ENCODE measurements around the gene SLC37A3.
A peak's percentile ranks its signal among the peaks of the same experiment; 100 is the strongest.

The SLC37A3 gene

GRCh38 chr7:140384894-140385545, 13.3 kb downstream of the SLC37A3 start:
- Mint-ChIP-seq H3K4me3 (no peak overlapping the region), H3K4me1 (ENCODE audit: low read depth) (peaks cover 14% of the 10 kb centered on the region), H3K36me3 (ENCODE audit: low read depth) (peaks cover 25% of the 10 kb centered on the region), H3K27ac (peak overlapping the region; percentile 52), H3K27me3 (no peaks in the 10 kb centered on the region), H3K9me3 (no peaks in the 10 kb centered on the region)

GRCh38 chr7:140383954-140384713, 14.2 kb downstream of the SLC37A3 start:
- peaks cover 18% of the 10 kb centered on the region for H3K4me1 Mint-ChIP-seq (ENCODE audit: low read depth)
- H3K4me3 Mint-ChIP-seq, result no peak overlapping the region
- H3K9me3 Mint-ChIP-seq, result no peaks in the 10 kb centered on the region
- H3K27ac Mint-ChIP-seq, result no peak overlapping the region
- no peaks in the 10 kb centered on the region for H3K27me3 Mint-ChIP-seq
- peaks cover 27% of the 10 kb centered on the region for H3K36me3 Mint-ChIP-seq (ENCODE audit: low read depth)

- Mint-ChIP-seq H3K9me3 (no peaks in the 10 kb centered on the region), H3K27ac (peak overlapping the region; percentile 93), H3K4me1 (ENCODE audit: low read depth) (peaks cover 24% of the 10 kb centered on the region), H3K27me3 (no peaks in the 10 kb centered on the region), H3K36me3 (ENCODE audit: low read depth) (peaks cover 49% of the 10 kb centered on the region), H3K4me3 (peak overlapping the region; percentile 77)
These were observed 22.2 kb downstream of the SLC37A3 start for GRCh38 chr7:140375892-140376730.

DNA sequence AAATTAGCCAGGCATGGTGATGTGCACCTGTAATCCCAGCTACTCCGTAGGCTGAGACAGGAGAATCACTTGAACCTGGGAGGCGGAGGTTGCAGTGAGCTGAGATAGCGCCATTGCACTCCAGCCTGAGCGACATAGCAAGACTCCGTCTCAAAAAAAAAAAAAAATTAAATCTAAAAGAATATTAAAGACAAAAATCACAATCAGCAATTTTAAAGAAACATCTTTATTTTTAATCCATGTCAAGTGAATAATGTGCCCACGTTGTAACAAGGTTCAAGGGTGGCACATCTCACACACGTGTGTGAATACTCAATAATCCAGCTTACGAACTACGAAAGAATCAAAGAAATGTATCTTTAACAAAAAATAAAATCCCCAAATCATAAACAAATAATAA, 23.0 kb downstream of the SLC37A3 start:
- Mint-ChIP-seq H3K9me3 (no peaks in the 10 kb centered on the region), H3K27ac (peak overlapping the region; percentile 93), H3K4me3 (peak overlapping the region; percentile 77), H3K4me1 (ENCODE audit: low read depth) (peaks cover 24% of the 10 kb centered on the region), H3K36me3 (ENCODE audit: low read depth) (peaks cover 49% of the 10 kb centered on the region), H3K27me3 (no peaks in the 10 kb centered on the region)

DNA sequence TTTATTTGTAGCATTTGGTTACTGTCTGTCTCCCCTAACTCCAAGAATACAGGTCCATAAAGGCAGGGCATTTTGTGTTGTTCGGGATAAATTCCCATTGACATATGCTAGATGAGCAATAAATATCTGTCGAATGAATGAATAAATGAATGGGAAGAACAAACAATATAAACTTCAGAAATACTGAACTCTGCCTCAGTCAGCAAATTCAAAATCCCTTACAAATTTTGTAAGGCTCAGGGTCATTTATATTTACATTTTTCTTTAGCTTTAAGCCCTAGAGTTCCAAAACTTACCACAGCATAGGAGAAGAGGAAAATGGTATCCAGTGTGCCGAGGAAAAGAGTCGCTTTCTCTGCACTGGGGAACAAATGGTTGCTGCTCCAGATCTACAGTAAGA, 29.0 kb downstream of the SLC37A3 start:
- Mint-ChIP-seq H3K9me3 (no peaks in the 10 kb centered on the region), H3K4me3 (no peak overlapping the region), H3K4me1 (ENCODE audit: low read depth) (no peaks in the 10 kb centered on the region), H3K36me3 (ENCODE audit: low read depth) (peaks cover 32% of the 10 kb centered on the region), H3K27me3 (no peaks in the 10 kb centered on the region), H3K27ac (no peak overlapping the region)

GRCh38 chr7:140367528-140367927, 30.8 kb downstream of the SLC37A3 start:
- H3K9me3 Mint-ChIP-seq, result no peaks in the 10 kb centered on the region
- H3K4me1 Mint-ChIP-seq (ENCODE audit: low read depth), result no peaks in the 10 kb centered on the region
- no peak overlapping the region for H3K27ac Mint-ChIP-seq
- no peak overlapping the region for H3K4me3 Mint-ChIP-seq
- H3K36me3 Mint-ChIP-seq (ENCODE audit: low read depth), result peaks cover 31% of the 10 kb centered on the region
- H3K27me3 Mint-ChIP-seq, result no peaks in the 10 kb centered on the region

GRCh38 chr7:140364819-140365218, 33.5 kb downstream of the SLC37A3 start:
- H3K9me3 Mint-ChIP-seq, result no peaks in the 10 kb centered on the region
- peaks cover 26% of the 10 kb centered on the region for H3K36me3 Mint-ChIP-seq (ENCODE audit: low read depth)
- H3K27me3 Mint-ChIP-seq, result no peaks in the 10 kb centered on the region
- no peak overlapping the region for H3K27ac Mint-ChIP-seq
- peaks cover 13% of the 10 kb centered on the region for H3K4me1 Mint-ChIP-seq (ENCODE audit: low read depth)
- no peak overlapping the region for H3K4me3 Mint-ChIP-seq

DNA sequence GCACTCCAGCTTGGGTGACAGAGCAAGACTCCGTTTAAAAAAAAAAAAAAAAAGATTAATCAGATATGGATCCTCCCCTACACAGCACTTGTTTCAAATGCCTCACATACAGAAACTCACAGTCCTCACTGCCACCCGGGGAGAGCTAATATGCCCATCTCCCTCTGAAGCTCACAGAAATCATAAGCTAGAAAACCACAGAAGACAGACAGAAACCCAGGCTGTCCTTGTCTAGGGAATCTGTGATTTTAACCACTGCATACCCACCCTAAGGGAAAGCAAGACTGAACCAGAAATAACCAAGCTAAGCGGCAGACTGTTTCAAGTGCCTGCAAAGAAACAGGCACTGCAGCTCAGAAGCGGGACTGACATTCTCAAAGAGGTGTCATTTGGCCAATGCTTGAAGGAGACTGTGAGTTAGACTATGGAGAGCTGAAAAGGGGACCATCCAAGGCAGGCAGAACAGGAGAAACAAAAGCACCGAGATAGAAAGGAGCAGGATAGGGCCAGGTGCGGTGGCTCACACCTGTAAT, 37.6 kb downstream of the SLC37A3 start:
- Mint-ChIP-seq H3K4me1 (ENCODE audit: low read depth) (peaks cover 32% of the 10 kb centered on the region), H3K27ac (peak overlapping the region; percentile 69), H3K36me3 (ENCODE audit: low read depth) (peaks cover 47% of the 10 kb centered on the region), H3K9me3 (no peaks in the 10 kb centered on the region), H3K4me3 (no peak overlapping the region), H3K27me3 (no peaks in the 10 kb centered on the region)

DNA sequence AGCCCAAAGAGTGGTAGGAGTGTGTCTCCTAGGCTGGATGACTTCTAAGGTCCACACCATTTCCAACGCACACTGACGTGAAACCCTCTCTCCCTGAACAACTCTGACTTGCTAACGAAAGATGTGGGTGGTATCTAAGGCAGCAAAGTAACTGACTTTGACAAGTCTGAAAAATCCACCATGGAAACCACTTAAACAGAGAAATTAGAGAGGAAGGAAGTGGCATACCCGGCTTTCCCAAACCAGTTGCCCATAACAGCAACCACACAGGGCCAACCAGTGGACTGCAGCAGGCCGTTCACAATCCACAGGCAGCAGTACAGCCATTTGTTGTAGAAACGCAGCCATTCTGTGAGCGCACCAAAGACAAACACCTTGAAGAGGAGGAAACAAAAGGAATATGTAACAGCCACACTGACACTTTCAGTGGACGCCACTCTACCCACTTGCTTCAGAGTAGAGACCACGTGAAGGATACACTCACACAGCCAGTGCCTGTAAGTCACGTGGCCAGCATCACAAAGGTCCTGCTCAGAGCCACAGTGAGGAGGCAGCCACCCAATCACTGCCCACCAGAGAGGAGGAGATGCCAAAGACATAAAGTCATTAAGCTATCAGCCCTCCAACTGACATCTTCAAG, 39.8 kb downstream of the SLC37A3 start:
- peaks cover 54% of the 10 kb centered on the region for H3K36me3 Mint-ChIP-seq (ENCODE audit: low read depth)
- no peaks in the 10 kb centered on the region for H3K9me3 Mint-ChIP-seq
- H3K27ac Mint-ChIP-seq, result peak overlapping the region; percentile 87

GRCh38 chr7:140358024-140358411, 40.3 kb downstream of the SLC37A3 start:
- H3K9me3 Mint-ChIP-seq, result no peaks in the 10 kb centered on the region
- peak overlapping the region; percentile 87 for H3K27ac Mint-ChIP-seq
- H3K27me3 Mint-ChIP-seq, result no peaks in the 10 kb centered on the region
- peak overlapping the region; percentile 44 for H3K4me3 Mint-ChIP-seq
- peaks cover 58% of the 10 kb centered on the region for H3K36me3 Mint-ChIP-seq (ENCODE audit: low read depth)
- peaks cover 32% of the 10 kb centered on the region for H3K4me1 Mint-ChIP-seq (ENCODE audit: low read depth)

More for the DNA sequence above, 39.8 kb downstream of the SLC37A3 start:
- Mint-ChIP-seq H3K4me3 (peak overlapping the region; percentile 70), H3K4me1 (ENCODE audit: low read depth) (peaks cover 32% of the 10 kb centered on the region), H3K27me3 (no peaks in the 10 kb centered on the region)

DNA sequence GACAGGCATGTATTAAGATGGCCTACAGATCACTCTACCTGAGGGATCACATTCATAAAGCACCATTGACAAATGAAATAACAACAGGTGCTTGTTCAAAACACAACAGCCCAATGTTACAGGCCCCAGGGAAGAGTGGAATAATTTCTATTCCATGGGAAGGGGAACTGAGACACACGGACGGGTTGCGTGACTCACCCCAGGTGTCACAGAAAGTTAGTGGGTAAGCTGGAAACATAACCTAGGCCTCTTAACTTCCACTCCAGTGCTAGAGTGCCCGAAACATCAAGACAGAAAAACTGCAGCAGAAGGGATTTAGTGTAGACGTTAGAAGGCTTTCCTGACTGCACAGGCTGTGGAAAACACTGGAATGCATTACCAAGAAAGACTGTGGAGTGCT, 48.3 kb downstream of the SLC37A3 start:
- peaks cover 69% of the 10 kb centered on the region for H3K36me3 Mint-ChIP-seq (ENCODE audit: low read depth)
- no peaks in the 10 kb centered on the region for H3K27me3 Mint-ChIP-seq
- H3K9me3 Mint-ChIP-seq, result no peaks in the 10 kb centered on the region
- H3K4me3 Mint-ChIP-seq, result no peak overlapping the region
- H3K27ac Mint-ChIP-seq, result no peak overlapping the region
- peaks cover 3% of the 10 kb centered on the region for H3K4me1 Mint-ChIP-seq (ENCODE audit: low read depth)

DNA sequence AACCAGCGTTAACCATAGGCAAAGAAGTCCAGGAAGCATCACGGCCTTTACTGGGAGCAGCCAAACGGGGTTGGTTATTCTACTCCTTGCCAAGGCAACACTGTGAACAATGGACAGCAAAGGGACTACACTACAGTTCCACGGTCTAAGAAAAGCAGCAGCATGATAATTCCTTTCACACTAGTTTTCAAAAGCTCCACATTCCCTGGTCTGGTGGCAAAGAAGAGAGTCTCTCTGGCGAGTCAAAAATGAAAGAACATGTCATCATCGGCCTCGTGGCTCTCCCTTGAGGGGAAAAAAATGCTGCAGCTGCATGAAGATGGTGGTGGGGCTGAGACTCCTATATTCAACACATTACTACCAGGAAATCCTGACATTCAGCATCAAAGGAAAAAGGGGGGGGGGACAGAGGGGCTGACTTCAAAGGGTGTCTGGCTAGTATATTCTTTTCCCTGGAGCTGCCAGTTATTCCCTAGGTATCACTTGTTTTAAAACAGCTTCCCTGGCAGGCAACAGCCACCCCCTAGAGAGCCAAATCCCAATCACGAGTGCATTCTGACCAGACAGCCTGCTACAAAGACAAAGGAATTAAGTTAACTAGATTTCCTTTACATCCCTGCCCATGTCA, 49.1 kb downstream of the SLC37A3 start:
- Mint-ChIP-seq H3K4me1 (ENCODE audit: low read depth) (peaks cover 3% of the 10 kb centered on the region), H3K27me3 (no peaks in the 10 kb centered on the region), H3K9me3 (no peaks in the 10 kb centered on the region), H3K36me3 (ENCODE audit: low read depth) (peaks cover 67% of the 10 kb centered on the region), H3K27ac (peak overlapping the region; percentile 82), H3K4me3 (no peak overlapping the region)

- Mint-ChIP-seq H3K4me3 (no peak overlapping the region), H3K4me1 (ENCODE audit: low read depth) (peaks cover 3% of the 10 kb centered on the region), H3K27me3 (no peaks in the 10 kb centered on the region), H3K36me3 (ENCODE audit: low read depth) (peaks cover 66% of the 10 kb centered on the region), H3K9me3 (no peaks in the 10 kb centered on the region), H3K27ac (no peak overlapping the region)
These were observed 50.0 kb downstream of the SLC37A3 start for GRCh38 chr7:140348161-140348849.

DNA sequence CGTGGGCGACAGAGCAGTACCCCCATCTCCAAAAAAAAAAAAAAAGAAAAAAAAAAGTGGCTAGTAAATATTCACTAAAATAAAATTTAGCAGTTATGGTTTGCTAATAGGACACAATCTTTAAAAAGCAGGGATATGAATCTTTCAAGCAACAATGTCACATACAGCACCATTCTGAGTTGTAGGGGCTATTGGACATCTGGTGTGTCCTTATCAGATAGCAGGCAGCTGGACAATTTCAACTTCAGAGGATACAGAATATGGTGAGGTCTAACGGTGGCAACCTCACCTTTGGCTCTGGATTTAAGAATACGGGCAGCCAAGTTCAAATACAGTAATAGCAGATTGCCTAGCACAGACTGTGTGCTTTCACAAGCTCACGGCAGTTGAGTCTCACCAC, 51.1 kb downstream of the SLC37A3 start:
- Mint-ChIP-seq H3K36me3 (ENCODE audit: low read depth) (peaks cover 67% of the 10 kb centered on the region), H3K27me3 (no peaks in the 10 kb centered on the region), H3K4me3 (no peak overlapping the region), H3K27ac (no peak overlapping the region), H3K4me1 (ENCODE audit: low read depth) (peaks cover 3% of the 10 kb centered on the region), H3K9me3 (no peaks in the 10 kb centered on the region)
